Prostate gland (tissue), 2 donors: ENCODE measurements around the gene PTN.

Source experiments
- POLR2A ChIP-seq: fragments of 450-650 bp; IDR thresholded peaks from one replicate; pipeline ENCODE4 v1.6.1; 2016; ENCODE audit warnings: antibody characterized with exemption, mild to moderate bottlenecking
- POLR2AphosphoS5 ChIP-seq: sonication (generic); formaldehyde crosslinking; IDR thresholded peaks from one replicate; pipeline ENCODE4 v1.6.1; 2017; ENCODE audit warnings: antibody characterized with exemption
- TF ChIP-seq, protein P1 (sequence below), 4 experiments: fragments of 200-600 bp in 2 of 4; fragments of 450-650 bp in 2 of 4; sonication (generic) in 2 of 4; IDR thresholded peaks; 1 replicate in 3 of 4; 2 replicates in 1 of 4; pipeline ENCODE4 v1.5.1; 2016 to 2019; ENCODE audit warnings: antibody characterized with exemption in 4 of 4, mild to moderate bottlenecking in 2 of 4, moderate library complexity in 2 of 4

DNA sequence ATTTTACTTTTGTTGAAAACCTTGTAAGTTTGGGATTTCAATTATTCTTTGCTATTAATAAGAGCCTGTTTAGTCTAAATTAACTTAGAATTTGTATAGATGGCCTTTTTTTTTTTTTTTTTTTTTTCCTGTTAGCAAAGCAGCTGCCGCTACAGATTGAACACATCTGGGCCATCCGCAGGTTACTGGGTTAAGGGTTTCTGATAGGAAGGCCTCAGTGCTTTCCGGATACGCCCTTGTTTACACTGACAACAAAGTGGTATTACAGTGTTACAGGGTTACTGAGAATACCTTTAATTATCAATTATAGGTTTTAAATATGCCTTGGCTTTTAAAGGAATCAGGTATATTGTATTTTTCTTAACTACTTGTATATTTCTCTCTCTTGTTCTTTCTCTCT lies 76.8 kb downstream of the PTN start:
- TF ChIP-seq, protein P1, sequence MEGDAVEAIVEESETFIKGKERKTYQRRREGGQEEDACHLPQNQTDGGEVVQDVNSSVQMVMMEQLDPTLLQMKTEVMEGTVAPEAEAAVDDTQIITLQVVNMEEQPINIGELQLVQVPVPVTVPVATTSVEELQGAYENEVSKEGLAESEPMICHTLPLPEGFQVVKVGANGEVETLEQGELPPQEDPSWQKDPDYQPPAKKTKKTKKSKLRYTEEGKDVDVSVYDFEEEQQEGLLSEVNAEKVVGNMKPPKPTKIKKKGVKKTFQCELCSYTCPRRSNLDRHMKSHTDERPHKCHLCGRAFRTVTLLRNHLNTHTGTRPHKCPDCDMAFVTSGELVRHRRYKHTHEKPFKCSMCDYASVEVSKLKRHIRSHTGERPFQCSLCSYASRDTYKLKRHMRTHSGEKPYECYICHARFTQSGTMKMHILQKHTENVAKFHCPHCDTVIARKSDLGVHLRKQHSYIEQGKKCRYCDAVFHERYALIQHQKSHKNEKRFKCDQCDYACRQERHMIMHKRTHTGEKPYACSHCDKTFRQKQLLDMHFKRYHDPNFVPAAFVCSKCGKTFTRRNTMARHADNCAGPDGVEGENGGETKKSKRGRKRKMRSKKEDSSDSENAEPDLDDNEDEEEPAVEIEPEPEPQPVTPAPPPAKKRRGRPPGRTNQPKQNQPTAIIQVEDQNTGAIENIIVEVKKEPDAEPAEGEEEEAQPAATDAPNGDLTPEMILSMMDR (IDR thresholded peaks at IDR 0.05) = no peak
- no peak for TF ChIP-seq POLR2AphosphoS5
- TF ChIP-seq POLR2A = no peak
